ENCODE results near the gene LIPE.

DNA sequence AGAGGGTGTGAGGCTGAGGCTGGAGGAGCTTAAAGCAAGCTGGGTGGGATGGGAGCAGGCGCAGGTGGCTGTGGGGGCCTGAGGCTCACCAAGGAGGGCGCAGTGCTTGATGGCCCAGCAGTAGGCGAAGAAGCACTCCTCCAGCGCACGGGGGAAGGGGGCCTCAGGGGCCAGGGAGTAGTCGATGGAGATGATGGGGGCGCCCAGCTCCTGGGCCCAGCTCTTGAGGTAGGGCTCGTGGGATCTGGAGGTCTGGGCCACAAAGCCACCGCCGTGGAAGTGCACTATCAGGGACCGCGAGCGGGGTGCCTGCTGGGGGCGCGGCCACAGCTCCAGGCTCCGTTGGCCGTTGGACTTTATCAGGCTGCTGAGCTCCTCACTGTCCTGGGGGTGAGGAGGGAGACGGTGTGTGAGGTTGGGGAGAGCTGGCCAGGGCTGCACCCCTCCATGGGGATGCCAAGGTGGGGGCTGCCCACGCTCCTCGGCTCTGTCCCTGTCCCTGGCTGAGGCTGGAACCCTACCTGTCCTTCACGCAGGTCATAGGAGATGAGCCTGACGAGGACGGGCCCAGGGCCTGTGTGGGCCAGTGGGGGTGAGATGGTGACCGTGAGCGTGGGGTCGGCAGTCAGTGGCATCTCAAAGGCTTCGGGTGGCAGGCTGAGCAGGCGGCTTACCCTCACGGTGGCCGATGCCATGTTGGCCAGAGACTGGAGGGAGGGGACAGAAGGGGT is 19.9 kb downstream of the LIPE start:
- no peak for TF ChIP-seq POLR2A (IDR thresholded peaks at IDR 0.05)
- TF ChIP-seq, protein P1, sequence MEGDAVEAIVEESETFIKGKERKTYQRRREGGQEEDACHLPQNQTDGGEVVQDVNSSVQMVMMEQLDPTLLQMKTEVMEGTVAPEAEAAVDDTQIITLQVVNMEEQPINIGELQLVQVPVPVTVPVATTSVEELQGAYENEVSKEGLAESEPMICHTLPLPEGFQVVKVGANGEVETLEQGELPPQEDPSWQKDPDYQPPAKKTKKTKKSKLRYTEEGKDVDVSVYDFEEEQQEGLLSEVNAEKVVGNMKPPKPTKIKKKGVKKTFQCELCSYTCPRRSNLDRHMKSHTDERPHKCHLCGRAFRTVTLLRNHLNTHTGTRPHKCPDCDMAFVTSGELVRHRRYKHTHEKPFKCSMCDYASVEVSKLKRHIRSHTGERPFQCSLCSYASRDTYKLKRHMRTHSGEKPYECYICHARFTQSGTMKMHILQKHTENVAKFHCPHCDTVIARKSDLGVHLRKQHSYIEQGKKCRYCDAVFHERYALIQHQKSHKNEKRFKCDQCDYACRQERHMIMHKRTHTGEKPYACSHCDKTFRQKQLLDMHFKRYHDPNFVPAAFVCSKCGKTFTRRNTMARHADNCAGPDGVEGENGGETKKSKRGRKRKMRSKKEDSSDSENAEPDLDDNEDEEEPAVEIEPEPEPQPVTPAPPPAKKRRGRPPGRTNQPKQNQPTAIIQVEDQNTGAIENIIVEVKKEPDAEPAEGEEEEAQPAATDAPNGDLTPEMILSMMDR (IDR thresholded peaks at IDR 0.05): no peak
